SK-N-SH (cell line): Measurements from ENCODE around the gene QSOX2.

Source experiments
- GATA2 ChIP-seq: sonication (generic); formaldehyde crosslinking; IDR thresholded peaks from 2 replicates; pipeline ENCODE4 v1.5.0; 2020; ENCODE audit warnings: mild to moderate bottlenecking, missing genetic modification reagents
- TF ChIP-seq, protein P1 (sequence below): fragments of 200-600 bp; sonication (generic); IDR thresholded peaks from 2 replicates; pipeline ENCODE4 v1.6.1; 2017; ENCODE audit warnings: antibody characterized with exemption, mild to moderate bottlenecking, moderate library complexity

GRCh38 chr9:136273244-136273865, 27.7 kb upstream of the QSOX2 start:
- TF ChIP-seq, protein P1, sequence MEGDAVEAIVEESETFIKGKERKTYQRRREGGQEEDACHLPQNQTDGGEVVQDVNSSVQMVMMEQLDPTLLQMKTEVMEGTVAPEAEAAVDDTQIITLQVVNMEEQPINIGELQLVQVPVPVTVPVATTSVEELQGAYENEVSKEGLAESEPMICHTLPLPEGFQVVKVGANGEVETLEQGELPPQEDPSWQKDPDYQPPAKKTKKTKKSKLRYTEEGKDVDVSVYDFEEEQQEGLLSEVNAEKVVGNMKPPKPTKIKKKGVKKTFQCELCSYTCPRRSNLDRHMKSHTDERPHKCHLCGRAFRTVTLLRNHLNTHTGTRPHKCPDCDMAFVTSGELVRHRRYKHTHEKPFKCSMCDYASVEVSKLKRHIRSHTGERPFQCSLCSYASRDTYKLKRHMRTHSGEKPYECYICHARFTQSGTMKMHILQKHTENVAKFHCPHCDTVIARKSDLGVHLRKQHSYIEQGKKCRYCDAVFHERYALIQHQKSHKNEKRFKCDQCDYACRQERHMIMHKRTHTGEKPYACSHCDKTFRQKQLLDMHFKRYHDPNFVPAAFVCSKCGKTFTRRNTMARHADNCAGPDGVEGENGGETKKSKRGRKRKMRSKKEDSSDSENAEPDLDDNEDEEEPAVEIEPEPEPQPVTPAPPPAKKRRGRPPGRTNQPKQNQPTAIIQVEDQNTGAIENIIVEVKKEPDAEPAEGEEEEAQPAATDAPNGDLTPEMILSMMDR, result no peak
- TF ChIP-seq GATA2 (CRISPR knock-in tag), result no peak
